ENCODE data around the gene GPC2. TPM values are rescaled to one million over a fixed set of nuclear protein-coding genes. Genes with fewer than 3 reads are reported as not detected.
A peak's percentile ranks its signal among the peaks of the same experiment; 100 is the strongest.
"Not testable (repeated sequence)": the region's sequence is repeated elsewhere in the genome, so short reads cannot be mapped to it uniquely, and the experiment has no call there.

GPC2 gene
- total RNA-seq, 4 donors from 2014 or later: 1.3 TPM; not detected in 3

GRCh38 chr7:100130608-100131453, 46.4 kb downstream of the GPC2 start:
- H3K36me3 ChIP-seq: no peaks in the 10 kb centered on the region
- H3K27me3 ChIP-seq: no peaks in the 10 kb centered on the region
- peak; percentile 71 to 81 for DNase-seq
- H3K9me3 ChIP-seq: no peaks in the 10 kb centered on the region
- 14 to 17% methylated on average over 24 of the region's 24 CpGs for WGBS, 2 donors
- no peak for TF ChIP-seq POLR2A (IDR thresholded peaks at IDR 0.05)
- peak; percentile 59 to 95 (median 78) for TF ChIP-seq CTCF (IDR thresholded peaks at IDR 0.05)
- intact Hi-C loops (cut with DNase I): loop anchor here (5.0 kb wide), 1 partner anchor 154 kb away; the partner anchor contains the start of gene AZGP1
- no peak overlapping the region for H3K27ac ChIP-seq
- peaks cover 6 to 14% of the 10 kb centered on the region in 2 donors for H3K4me1 ChIP-seq
- H3K4me3 ChIP-seq (replicated peaks in 1 of 3): no peak overlapping the region

GRCh38 chr7:100130220-100130607, 47.0 kb downstream of the GPC2 start:
- peaks cover 6 to 20% of the 10 kb centered on the region in 2 donors for H3K4me1 ChIP-seq
- H3K27ac ChIP-seq; H3K36me3 ChIP-seq; H3K4me3 ChIP-seq (replicated peaks in 1 of 3); H3K27me3 ChIP-seq; H3K9me3 ChIP-seq; DNase-seq: not testable (repeated sequence)
- WGBS, 2 donors: 100% methylated on average over 1 of the region's 1 CpG
- intact Hi-C loops (cut with DNase I): loop anchor here (5.0 kb wide), 1 partner anchor 153 kb away; the partner anchor contains the start of gene AZGP1

- H3K27ac ChIP-seq: no peak overlapping the region
- intact Hi-C loops (cut with DNase I): loop anchor here (5.0 kb wide), 1 partner anchor 36 kb away; no protein-coding TSS in a partner anchor
- no peaks in the 10 kb centered on the region for H3K36me3 ChIP-seq
- TF ChIP-seq POLR2A (IDR thresholded peaks at IDR 0.05) (no peak), CTCF (IDR thresholded peaks at IDR 0.05) (no peak)
- H3K9me3 ChIP-seq: no peaks in the 10 kb centered on the region
- WGBS, 2 donors: 47 to 75% methylated on average over 1 of the region's 1 CpG
- no peaks in the 10 kb centered on the region for H3K27me3 ChIP-seq
- H3K4me3 ChIP-seq (replicated peaks in 1 of 3): no peak overlapping the region
- H3K4me1 ChIP-seq: peaks cover 6 to 22% of the 10 kb centered on the region in 2 donors
- no peak for DNase-seq
Observed at GRCh38 chr7:100128637-100128963, 48.6 kb downstream of the GPC2 start.

- Histone ChIP-seq H3K27ac (peak overlapping the region; percentile 93 to 100 (median 97)), H3K4me1 (peaks cover 6 to 22% of the 10 kb centered on the region in 2 donors), H3K36me3 (no peaks in the 10 kb centered on the region), H3K4me3 (replicated peaks in 1 of 3) (peak overlapping the region; percentile 86 to 99 (median 93)), H3K27me3 (no peaks in the 10 kb centered on the region), H3K9me3 (no peaks in the 10 kb centered on the region)
- intact Hi-C loops (cut with DNase I): loop anchor here (5.0 kb wide), 1 partner anchor 36 kb away; no protein-coding TSS in a partner anchor
- no peak for DNase-seq
- 8 to 10% methylated on average over 19 to 26 of the region's 37 CpGs for WGBS, 2 donors
- TF ChIP-seq POLR2A (IDR thresholded peaks at IDR 0.05): no peak
- TF ChIP-seq CTCF (IDR thresholded peaks at IDR 0.05): no peak
Observed at GRCh38 chr7:100127866-100128636, 49.1 kb downstream of the GPC2 start.

- Histone ChIP-seq H3K4me3 (replicated peaks in 1 of 3) (peak within 1 kb of the TSS; percentile 86 to 99 (median 93)), H3K9me3 (no peaks in the 10 kb centered on the region), H3K36me3 (no peaks in the 10 kb centered on the region), H3K4me1 (peaks cover 6 to 22% of the 10 kb centered on the region in 2 donors), H3K27me3 (no peaks in the 10 kb centered on the region), H3K27ac (peak within 1 kb of the TSS; percentile 93 to 100 (median 97))
- intact Hi-C loops (cut with DNase I): loop anchor here (5.0 kb wide), 1 partner anchor 35 kb away; no protein-coding TSS in a partner anchor
- no peak for TF ChIP-seq CTCF (IDR thresholded peaks at IDR 0.05)
- peak in 1 of 2 donors; percentile 54 for TF ChIP-seq POLR2A (IDR thresholded peaks at IDR 0.05)
- WGBS, 2 donors: 1% methylated on average over 28 to 38 of the region's 85 CpGs
- peak; percentile 88 to 89 for DNase-seq
Observed at GRCh38 chr7:100126931-100127865, 50.0 kb downstream of the GPC2 start, which contains the start of gene MBLAC1. MBLAC1 (plus strand) TSS chr7:100126967; CDS start chr7:100127396, 429 bp downstream.
